Right lung (tissue), 10 donors: Measurements from ENCODE around the gene FAM110A. TPM values are rescaled to one million over a fixed set of nuclear protein-coding genes. Genes with fewer than 3 reads are reported as not detected.
"Not testable (repeated sequence)": the region's sequence is repeated elsewhere in the genome, so short reads cannot be mapped to it uniquely, and the experiment has no call there.

ENCODE experiments used
- DNase-seq, 2 donors: peaks; one replicate each; pipeline ENCODE4 v3.0.0-alpha.2; 2013
- long read RNA-seq, 8 donors: transcript quantifications; one replicate each; lab custom pipeline, GENCODE V29; 2026
- polyA plus RNA-seq, 5 donors: library from polyadenylated mRNA; unstranded; fragments of 120-200 nt; gene quantifications; one replicate each; pipeline versions ENCODE4 v1.2.1 to v1.2.3, GENCODE V29; 2013; ENCODE audit warnings: inconsistent platforms in 1 of 5, low replicate concordance in 1 of 5; ENCODE audit not compliant: insufficient read length in 5 of 5, insufficient read depth in 1 of 5

FAM110A gene
- 10 to 100 TPM; 10.2 to 21.9 (median 13.2) TPM for polyA plus RNA-seq
- long read RNA-seq, donor 1, transcript FAM110A-206 (2 exons, 1,614 nt) = major isoform, 8 of 11 reads
- long read RNA-seq, donor 1, partial matches to known transcripts = 0 of 11 reads
- long read RNA-seq, donor 1, other reads (novel, unspliced or antisense) = 0 of 11 reads
- long read RNA-seq, donor 2, partial matches to known transcripts = 0 of 4 reads
- long read RNA-seq, donor 2, other reads (novel, unspliced or antisense) = 0 of 4 reads
- long read RNA-seq, donor 3, partial matches to known transcripts = 0 of 4 reads
- long read RNA-seq, donor 3, other reads (novel, unspliced or antisense) = 0 of 4 reads
- long read RNA-seq, donor 4, partial matches to known transcripts = 0 of 2 reads
- long read RNA-seq, donor 4, other reads (novel, unspliced or antisense) = 0 of 2 reads
- long read RNA-seq, donor 5, partial matches to known transcripts = 23 of 29 reads
- long read RNA-seq, donor 5, other reads (novel, unspliced or antisense) = 0 of 29 reads
- long read RNA-seq, donor 6, partial matches to known transcripts = 17 of 25 reads
- long read RNA-seq, donor 6, other reads (novel, unspliced or antisense) = 0 of 25 reads
- long read RNA-seq, donor 7, transcript FAM110A-204 (2 exons, 1,809 nt) = major isoform, 5 of 9 reads
- long read RNA-seq, donor 7, partial matches to known transcripts = 0 of 9 reads
- long read RNA-seq, donor 7, other reads (novel, unspliced or antisense) = 0 of 9 reads
- long read RNA-seq, donor 8, partial matches to known transcripts = 0 of 5 reads
- long read RNA-seq, donor 8, other reads (novel, unspliced or antisense) = 0 of 5 reads

DNA sequence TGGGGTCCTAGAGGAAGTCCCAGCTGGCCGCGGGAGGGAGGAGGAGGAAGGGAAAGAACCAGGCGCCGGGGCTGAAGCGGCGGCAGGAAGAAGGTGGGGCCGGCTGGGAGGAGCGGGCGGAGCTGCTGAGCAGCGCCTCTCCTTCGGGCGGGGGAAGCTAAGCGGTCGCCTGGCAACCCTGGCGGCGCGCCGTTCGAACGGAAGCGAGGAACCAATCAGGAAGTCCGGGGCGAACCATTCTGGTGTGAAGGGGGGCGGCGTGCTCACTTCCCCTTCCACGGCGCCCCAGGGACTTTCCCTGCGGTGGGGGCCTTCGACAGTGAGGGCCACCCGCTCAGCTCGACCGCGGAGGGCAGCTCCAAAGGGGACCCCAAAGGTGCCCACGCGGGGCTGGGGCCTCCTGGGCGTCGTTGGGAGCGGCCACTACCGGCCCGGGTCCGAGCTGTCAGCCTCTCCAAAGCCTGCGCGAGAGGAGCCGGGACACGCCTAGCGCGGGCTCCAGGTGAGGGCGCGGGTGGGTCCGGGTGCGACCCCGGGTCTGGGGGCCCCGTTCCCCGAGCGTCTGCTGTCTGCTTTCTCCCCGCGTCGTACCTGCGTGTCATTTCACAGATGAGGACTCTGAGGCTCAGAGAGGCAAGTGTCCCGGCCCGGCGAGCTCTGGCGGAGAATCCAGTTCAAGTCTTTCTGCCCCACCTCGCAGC lies at the start of gene FAM110A:
TSS of gene FAM110A (plus strand) at position 266 of the 701 bp plus-strand sequence. CDS start 11,090 bp downstream, outside the sequence.
- peak; percentile 96 for DNase-seq

DNA sequence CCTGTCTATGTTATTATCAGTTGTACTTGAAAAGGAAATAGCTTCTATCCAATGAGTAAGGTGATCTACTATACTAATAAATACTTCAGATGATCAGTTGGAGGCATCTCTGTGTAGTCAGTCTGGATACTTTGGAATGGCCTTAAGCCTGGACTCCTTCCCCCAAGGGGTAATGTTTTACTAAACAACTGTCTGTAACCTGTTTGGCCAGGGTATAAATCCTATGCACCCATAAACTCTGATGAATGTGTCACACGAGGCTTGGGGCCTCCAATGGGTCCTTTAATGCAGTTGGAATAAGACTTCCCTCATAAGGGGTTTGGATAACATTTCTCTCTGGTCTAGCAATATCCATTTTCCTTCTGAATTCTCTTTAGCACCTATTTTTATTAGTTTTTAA lies 45.7 kb upstream of the FAM110A start:
- DNase-seq = no peak

DNA sequence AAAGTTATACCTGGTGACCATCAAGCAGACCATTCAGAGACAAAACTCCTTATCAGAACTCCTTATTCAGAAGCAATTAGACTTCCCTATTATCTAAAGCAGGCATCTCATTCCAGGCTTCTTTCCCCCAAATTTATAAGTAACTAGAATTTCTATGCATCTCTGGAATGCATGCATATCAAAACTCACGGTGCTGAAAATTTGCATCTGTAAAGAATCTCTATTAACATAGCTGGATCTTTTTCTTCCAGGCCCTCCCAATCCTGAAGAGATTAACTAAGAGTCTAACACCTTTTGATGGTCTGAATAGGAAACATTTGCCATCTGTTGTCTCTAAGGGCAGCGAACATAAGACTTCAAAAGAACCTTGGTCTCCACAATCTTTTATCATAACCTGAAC lies 42.5 kb upstream of the FAM110A start:
- DNase-seq = no peak

DNA sequence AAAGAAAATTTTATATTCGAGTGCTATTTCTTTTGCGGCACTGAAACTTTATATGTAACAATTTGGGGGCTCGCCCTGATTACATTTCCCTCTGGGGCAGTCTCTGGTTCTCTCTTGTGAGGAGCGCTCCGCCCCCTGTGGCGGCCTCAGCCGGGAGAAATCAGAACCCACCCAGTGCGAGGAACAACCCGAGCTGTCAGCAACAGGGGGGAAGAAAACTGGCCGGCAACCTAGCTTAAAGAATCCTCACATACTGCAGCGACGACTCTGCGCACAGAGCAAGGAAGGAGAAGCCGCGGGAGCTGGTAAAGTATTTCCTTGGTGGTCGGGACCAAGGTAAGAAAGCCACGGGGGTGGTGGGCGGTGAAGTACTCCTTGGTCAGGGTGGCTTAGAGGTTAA lies 41.3 kb upstream of the FAM110A start:
- DNase-seq = no peak

DNA sequence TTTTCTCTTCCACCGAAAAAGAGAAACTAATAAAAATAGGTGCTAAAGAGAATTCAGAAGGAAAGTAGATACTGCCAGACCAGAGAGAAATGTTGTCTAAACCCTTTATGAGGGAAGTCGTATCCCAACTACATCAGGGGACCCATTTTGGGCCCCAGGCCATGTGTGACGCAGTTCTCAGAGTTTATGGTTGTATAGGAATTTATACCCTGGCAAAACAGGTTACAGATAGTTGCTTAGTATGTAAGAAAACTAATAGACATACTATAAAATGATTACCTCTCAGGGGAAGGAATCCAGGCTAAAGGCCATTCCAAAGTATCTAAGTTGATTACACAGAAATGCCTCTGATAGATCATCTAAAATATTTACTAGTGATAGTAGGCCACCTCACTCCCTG lies 36.6 kb upstream of the FAM110A start:
- no peak for DNase-seq

DNA sequence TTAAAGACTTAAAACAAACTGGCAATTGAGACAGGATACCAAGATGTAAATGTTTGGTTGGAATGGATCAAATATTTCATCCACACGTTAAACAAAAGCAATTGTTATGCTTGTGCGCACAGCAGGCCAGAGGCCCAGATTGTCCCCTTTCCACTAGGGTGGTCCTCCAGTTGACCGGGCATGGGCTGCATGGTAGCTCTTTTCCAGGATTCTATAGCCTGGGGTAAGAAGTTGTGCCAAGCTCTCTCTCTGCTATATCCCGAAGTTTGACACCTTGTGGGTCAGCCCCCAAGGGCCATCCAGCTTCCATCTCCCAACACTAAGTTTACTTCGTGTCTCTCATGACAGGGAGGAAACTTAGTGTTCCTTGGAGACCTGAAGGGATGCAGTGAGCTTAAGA lies 34.8 kb upstream of the FAM110A start:
- not testable (repeated sequence) for DNase-seq

DNA sequence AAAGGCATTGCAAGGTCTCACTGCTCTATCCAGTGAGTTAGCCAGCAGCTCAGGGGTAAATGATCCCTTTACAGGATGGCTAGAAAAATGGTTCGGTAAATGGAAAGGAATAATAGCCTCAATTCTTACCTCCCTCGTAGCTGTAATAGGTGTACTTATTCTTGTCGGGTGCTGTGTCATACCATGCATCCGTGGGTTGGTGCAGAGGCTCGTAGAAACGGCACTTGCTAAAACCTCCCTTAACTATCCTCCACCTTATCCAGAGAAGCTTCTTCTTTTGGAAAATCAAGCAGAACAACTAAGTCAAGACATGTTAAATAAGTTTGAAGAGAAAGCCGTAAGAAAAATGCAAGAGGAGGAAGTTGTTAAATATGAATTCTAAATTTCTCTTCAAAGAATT lies 33.5 kb upstream of the FAM110A start:
- DNase-seq = not testable (repeated sequence)

DNA sequence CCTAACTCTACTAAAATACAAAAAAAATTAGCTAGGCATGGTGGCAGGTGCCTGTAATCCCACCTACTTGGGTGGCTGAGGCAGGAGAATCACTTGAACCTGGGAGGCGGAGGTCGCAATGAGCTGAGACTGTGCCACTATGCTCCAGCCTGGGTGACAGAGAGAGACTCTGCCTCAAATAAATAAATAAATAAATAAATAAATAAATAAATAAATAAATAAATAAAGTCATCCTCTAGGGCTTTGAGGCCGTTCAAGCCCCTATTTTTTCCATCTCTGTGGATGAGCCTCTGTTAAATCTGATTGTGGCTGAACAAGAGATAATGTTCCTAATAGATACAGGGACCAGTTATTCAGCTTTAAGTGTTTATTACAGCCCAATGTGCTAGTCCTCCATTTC lies 31.8 kb upstream of the FAM110A start:
- DNase-seq = no peak

DNA sequence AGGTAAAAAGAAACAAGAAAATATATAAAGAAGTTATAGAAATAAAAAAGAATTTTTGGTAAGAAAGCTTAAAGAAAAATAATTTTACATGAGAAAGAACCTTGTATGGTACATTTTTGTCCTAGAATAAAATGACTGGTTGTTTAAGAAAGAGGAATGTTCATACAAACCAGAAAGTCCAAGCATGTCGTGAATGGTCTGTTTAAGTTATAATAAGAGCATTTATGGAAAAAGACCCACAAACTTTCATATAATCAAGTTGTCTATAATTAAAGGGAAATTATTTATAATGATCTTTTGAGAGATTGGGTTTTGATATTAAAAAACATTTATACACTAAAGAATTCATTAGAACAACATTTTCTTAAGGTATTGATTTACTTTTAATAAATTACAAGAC lies 27.8 kb upstream of the FAM110A start:
- no peak for DNase-seq

DNA sequence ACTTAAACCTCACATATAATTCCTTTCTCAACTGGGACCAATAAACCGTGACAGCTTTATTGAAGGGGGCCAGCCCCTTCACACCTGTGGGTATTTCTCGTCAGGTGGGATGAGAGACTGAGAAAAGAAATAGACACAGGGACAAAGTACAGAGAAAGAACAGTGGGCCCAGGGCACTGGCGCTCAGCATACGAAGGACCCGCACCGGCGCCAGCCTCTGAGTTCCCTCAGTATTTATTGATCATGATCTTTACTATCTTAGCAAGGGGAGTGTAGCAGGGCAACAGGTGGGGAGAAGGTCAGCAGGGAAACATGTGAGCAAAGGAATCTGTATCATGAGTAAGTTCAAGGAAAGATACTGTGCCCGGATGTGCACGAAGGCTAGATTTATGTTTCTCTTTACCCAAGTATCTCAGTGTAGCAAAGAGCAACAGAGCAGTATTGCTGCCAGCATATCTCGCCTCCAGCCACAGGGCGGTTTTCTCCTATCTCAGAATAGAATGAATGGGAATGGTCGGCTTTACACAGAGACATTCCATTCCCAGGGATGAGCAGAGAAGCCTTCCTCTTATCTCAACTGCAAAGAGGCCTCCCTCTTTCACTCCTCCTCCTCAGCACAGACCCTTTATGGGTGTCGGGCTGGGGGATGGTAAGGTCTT lies 21.6 kb upstream of the FAM110A start:
- not testable (repeated sequence) for DNase-seq

DNA sequence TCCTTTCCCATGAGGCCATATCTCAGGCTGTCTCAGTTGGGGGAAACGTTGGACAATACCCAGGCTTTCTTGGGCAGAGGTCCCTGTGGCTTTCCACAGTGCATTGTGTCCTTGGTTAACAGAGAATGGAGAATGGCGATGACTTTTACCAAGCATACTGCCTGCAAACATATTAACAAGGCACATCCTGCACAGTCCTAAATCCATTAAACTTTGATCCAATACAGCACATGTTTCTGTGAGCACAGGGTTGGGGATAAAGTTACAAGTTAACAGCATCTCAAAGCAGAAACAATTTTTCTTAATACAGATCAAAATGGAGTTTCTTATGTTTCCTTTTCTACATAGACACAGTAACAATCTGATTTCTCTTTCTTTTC lies 21.1 kb upstream of the FAM110A start:
- not testable (repeated sequence) for DNase-seq

DNA sequence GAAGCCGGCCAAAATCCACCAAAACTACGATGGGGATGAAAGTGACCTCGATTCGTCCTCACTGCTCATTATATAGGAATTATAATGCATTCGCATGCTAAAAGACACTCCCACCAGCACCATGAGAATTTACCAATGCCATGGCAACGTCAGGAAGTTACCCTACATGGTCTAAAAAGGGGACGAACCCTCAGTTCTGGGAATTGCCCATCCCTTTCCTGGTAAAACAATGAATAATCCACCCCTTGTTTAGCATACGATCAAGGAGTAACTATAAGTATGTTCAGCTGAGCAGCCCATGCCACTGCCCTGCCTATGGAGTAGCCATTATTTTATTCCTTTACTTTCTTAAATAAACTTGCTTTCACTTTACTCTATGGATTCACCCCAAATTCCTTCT lies 20.1 kb upstream of the FAM110A start:
- no peak for DNase-seq

DNA sequence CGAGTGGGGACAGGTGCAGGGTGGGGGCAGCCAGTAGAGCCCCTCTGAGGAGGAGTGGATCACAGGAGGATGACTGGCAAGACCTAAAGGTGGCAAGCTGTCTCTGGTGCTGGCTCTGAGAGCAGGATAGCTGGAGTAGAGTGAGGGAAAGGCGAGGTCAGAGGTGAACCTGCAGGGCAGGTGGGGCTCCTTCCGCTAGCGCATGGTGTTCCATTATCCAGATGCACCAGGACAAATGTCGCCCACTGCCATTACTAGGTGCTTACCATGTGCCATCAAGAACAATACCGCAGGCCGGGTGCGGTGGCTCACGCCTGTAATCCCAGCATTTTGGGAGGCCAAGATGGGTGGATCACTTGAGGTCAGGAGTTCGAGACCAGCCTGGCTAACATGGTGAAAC lies 18.3 kb upstream of the FAM110A start:
- DNase-seq = no peak

DNA sequence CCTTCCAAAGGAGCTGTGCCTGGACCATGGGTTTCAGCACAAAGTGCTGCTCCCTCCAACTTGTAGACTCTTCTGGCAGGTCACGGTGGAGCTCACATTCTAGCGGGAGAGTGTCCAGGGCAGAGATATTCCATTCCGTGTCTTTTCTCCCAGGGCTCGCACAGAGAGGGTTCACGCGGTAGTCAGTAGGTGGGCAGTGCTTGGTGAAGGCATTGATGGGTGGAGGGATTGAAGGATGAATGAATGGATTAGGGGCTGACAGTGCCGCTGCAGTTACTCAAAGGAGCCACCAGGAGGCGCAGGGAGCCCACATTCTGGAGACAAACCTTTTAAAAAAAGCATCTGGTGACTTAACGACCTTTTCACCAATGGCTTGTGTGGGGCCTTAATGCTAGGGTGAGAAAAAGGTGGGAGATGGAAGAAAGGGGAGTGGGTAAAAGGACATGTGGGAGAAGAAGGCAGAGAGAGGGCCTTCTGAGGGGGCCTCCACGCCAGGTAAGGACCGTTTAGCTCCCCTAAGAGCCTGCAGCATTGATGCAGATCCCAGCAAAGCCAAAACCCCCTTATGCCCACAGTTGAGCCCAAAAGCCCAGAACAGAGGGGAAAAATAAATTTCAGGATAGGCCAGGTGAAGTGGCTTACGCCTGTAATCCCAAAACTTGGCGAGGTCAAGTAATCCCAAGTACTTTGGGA lies 17.5 kb upstream of the FAM110A start:
- peak; percentile 37 to 53 for DNase-seq

DNA sequence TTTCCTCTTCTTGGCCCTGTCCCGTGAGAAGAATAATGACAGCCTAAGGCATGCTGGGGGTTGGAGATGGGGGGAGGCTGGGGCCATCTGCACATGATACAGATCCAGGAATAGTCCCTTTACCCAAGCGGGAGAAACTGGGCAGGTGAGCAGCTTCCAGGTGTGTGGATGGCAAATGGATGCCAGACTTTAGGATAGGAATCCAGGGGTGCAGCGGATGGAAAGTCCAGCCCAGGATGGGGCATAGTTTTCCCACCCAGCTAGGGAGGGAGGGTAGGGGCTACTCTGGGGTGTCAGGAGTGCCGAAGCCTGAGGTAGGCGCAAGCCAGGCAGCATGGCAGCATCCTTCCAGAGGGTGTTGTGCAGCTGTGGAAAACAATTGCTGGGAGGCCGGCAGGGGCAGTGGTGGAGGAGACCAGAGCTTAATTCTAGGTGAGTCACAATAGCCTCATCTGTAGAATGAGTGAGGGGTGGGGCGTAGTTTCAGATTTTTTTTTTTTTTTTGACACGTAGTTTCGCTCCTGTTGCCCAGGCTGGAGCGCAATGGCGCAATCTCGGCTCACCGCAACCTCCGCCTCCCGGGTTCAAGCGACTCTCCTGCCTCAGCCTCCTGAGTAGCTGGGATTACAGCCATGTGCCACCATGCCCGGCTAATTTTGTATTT lies 15.4 kb upstream of the FAM110A start:
- no peak for DNase-seq

DNA sequence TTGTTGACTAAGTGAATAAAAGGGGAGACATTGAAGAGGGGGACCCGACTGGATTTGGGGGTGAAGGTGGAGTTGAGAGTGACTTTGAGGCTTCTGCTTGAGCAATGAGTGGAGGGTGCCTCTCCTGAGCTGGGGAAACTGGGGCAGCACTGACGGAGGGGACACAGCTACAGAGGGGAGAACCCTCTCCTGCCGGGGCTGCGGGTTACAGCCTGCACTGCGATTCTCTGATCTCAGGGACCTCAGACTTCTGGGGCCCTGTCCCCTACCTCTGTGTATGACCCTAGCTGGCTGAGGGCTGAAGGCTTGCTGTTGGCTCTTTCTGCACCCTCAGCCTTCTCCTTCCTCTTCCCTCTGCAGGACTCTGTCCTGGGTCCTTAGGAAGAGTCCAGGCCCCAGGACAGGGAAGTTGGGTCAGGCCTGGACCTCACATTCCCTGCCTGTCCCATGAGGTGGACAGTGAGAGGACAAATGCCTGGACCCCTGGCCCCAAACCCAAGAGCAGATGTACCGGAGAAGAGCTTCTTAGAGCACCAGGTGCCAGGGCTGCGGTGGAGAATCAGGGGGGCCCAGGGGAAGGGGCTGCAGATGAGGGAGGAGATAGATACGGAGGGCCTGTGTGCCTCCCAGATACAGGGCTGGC lies 13.7 kb upstream of the FAM110A start:
- DNase-seq = no peak

DNA sequence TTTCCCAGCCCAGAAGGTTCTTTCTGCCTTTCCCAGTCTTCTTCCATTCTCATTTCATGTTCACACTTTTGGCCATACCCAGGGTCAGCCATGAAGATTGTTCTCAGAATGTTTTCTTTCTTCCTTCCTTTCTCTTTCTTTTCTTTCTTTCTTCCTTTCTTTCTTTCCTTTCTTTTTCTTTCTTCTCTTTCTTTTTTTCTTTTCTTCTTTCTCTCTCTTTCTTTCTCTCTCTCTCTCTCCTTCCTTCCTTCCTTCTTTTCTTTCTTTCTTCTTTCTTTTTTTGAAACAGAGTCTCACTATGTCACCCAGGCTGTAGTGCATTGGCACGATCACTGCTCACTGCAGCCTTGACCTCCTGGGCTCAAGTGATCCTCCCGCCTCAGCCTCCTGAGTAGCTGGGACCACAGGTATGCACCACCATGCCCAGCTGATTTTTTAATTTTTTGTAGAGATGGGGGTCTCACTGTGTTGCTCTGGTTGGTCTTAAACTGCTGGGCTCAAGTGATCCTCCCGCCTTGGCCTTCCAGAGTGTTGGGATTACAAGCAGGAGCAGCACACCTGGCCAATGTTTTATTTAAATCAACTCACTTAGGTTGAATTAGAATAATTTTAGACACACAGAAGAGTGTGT lies 13.1 kb upstream of the FAM110A start:
- no peak for DNase-seq

DNA sequence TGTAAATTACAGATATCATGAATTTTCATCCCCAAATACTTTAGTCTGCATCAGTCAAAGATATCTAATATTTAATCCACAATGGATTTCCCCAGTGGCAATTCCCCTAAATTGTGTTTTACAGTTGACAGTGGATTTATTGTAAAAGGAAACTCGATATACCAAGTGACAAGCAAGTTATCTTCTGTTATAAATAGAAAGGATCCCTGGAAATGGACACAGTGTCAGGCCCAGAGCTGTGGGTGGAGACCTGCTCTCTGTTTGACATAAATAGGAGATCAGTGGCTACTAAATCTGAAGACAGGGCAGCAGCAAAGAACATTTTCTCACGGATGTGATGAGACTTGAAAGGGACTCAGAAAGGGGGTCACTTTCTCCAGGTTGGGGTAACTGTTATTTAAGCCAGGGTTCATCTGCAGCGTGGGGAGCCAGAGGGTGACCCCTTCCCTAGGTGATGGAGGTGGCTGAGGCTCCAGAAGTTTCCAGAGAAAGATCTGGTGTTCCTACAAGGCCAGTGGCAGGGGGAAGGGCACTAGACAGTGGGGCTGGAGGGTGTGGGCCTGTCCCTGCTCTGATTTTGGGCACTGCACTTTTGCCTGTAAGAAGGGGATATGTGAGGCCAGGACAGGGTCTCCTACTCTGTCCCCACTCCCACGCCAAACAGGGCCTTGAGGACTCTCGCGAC lies 12.3 kb upstream of the FAM110A start:
- no peak for DNase-seq

DNA sequence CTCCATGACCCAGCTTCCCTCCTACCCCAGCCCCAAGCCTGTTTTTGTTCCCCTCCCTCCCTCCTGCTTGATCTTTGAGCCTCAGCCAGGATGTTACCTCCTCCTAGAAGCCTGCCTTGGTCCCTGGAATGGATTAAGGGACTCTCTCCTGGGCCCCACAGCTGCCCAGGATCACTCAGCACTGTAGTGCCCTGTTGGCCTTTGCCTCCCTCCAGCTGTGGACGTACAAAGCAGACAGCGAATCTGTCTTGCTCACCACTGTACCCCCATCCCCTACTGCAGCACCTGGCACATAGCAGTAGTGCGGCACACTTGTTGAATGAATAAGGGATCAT lies 11.8 kb upstream of the FAM110A start:
- DNase-seq = no peak
